Thyroid gland (tissue), 4 donors: ENCODE data around the gene HNRNPF.

Source experiments
- CTCF ChIP-seq, 6 experiments: fragments of 200-600 bp in 3 of 6; fragments of 450-650 bp in 3 of 6; sonication (generic) in 3 of 6; IDR thresholded peaks; one replicate each; pipeline ENCODE4 v1.5.1; 2016 to 2019; ENCODE audit warnings: antibody characterized with exemption in 6 of 6, mild to moderate bottlenecking in 2 of 6, inconsistent platforms in 1 of 6, moderate library complexity in 1 of 6
- POLR2A ChIP-seq, 2 donors: fragments of 450-650 bp; IDR thresholded peaks; one replicate each; pipeline ENCODE4 v1.6.1; 2017; ENCODE audit warnings: antibody characterized with exemption in 2 of 2, mild to moderate bottlenecking in 2 of 2, moderate library complexity in 1 of 2

GRCh38 chr10:43340101-43340500, 68.9 kb downstream of the HNRNPF start:
- TF ChIP-seq CTCF (IDR thresholded peaks at IDR 0.05), result no peak
- TF ChIP-seq POLR2A (IDR thresholded peaks at IDR 0.05), result no peak
